GM10248 (cell line): ENCODE data around the gene CCDC69.

Experiments
- CTCF ChIA-PET: fragments of 300-600 bp; sonication (Branson Sonifier 250); formaldehyde crosslinking; extraction: SDS; loops from one replicate; lab custom pipeline; 2021; ENCODE audit warnings: antibody characterized with exemption; lab: Yijun Ruan, JAX
- POLR2A ChIA-PET: fragments of 350-650 bp; sonication (Branson Sonifier 250); formaldehyde crosslinking; extraction: SDS; loops from one replicate; lab custom pipeline; 2020; ENCODE audit warnings: antibody characterized with exemption; lab: Yijun Ruan, JAX
- DNase-seq: peaks from one replicate; pipeline ENCODE4 v3.0.0; 2012; ENCODE audit errors: extremely low spot score
- TF ChIP-seq, protein P1 (sequence below): IDR thresholded peaks from 2 replicates; pipeline ENCODE4 v1.5.1; 2012; ENCODE audit warnings: mild to moderate bottlenecking, low read depth; ENCODE audit errors: extremely low read depth, missing control alignments, control extremely low read depth

Gene CCDC69

DNA sequence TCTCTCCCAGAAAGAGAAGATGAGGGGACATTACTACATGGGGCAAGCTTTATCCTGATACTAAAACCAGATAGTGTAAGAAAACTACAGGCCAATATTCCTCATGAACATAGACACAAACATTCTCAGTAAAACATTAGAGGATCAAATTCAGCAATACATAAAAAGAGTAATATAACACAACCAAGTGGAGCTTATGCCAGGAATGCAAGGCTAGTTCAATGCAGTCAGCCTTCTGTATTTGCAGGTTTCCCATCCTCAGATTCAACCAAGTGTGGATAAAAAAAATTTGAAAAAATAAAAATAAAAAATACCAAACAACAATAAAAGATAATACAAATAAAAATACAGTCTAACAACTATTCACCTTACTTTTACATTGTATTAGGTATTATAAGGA is 31.3 kb downstream of the CCDC69 start:
- CTCF ChIA-PET = interaction anchor here (0.7 to 2.6 kb wide), 4 partner anchors 10 to 67 kb away, joined by 3 to 11 read pairs (median 5); no protein-coding TSS in a partner anchor
- POLR2A ChIA-PET = no interaction called here

DNA sequence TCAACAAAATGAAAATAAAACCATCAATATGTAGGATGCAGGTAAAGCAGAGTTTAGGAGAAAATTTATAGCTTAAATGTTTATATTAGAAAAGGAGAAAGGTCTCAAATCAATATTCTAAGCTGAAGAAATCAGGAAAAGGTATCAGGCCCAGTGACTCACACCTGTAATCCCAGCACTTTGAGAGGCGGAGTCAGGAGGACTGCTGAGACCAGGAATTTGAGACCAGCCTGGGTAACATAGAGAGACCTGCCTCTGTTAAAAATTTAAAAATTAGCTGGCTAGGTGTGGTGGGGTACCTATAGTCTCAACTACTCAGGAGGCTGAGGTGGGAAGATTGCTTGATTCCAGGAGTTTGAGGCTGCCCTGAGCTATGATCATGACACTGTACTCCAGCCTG is 32.2 kb downstream of the CCDC69 start:
- POLR2A ChIA-PET = no interaction called here

More for the DNA sequence above, 31.3 kb downstream of the CCDC69 start:
- no peak for DNase-seq
- TF ChIP-seq, protein P1, sequence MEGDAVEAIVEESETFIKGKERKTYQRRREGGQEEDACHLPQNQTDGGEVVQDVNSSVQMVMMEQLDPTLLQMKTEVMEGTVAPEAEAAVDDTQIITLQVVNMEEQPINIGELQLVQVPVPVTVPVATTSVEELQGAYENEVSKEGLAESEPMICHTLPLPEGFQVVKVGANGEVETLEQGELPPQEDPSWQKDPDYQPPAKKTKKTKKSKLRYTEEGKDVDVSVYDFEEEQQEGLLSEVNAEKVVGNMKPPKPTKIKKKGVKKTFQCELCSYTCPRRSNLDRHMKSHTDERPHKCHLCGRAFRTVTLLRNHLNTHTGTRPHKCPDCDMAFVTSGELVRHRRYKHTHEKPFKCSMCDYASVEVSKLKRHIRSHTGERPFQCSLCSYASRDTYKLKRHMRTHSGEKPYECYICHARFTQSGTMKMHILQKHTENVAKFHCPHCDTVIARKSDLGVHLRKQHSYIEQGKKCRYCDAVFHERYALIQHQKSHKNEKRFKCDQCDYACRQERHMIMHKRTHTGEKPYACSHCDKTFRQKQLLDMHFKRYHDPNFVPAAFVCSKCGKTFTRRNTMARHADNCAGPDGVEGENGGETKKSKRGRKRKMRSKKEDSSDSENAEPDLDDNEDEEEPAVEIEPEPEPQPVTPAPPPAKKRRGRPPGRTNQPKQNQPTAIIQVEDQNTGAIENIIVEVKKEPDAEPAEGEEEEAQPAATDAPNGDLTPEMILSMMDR = no peak

DNA sequence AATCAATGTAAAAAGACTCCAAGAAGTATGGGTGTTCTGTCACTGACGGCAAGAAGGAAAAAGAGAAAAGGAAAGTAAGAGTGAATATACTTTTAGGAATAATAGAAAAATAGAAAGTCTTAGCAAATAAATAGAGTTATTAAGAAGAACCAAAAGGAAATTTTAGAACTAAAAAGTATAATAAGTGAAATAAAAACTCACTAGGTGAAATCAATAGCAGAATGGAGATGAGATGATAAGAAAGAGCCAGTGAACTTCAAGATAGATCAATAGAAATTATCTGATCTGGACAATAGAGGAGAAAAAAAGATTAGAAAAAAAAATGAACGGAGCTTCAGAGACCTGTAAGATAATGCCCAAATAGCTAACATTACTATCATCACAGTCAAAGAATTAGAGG is 34.7 kb downstream of the CCDC69 start:
- ChIA-PET CTCF (interaction anchor here (1.2 kb wide), 2 partner anchors 26 to 127 kb away, joined by 3 read pairs; no protein-coding TSS in a partner anchor), POLR2A (no interaction called here)
- TF ChIP-seq, protein P1 = no peak
- DNase-seq = no peak

More for the DNA sequence above, 32.2 kb downstream of the CCDC69 start:
- TF ChIP-seq, protein P1 = no peak
- DNase-seq = no peak
- CTCF ChIA-PET = interaction anchor here (0.7 to 2.6 kb wide), 7 partner anchors 11 to 460 kb away, joined by 3 to 11 read pairs (median 4); no protein-coding TSS in a partner anchor

DNA sequence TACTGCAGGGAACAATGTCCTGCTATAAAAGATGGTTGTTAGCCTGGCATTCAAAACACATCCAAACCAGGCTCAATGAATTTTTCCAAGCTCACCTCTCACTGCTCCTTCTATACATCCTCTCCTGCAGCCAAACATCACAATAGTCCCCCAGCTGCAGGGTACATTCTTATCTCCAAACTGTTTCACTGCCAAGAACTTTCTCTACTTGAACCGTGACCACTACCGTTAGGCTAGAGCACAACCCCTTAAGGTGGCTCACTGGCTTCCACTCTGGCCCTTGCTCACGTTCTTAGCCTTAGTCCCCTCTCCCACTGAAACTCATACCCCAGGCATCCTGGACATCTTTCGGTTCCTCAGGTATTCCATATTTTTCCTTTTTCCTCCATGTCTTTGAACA is 37.4 kb downstream of the CCDC69 start:
- POLR2A ChIA-PET = no interaction called here
- no peak for DNase-seq
- TF ChIP-seq, protein P1 = no peak
- CTCF ChIA-PET = no interaction called here

DNA sequence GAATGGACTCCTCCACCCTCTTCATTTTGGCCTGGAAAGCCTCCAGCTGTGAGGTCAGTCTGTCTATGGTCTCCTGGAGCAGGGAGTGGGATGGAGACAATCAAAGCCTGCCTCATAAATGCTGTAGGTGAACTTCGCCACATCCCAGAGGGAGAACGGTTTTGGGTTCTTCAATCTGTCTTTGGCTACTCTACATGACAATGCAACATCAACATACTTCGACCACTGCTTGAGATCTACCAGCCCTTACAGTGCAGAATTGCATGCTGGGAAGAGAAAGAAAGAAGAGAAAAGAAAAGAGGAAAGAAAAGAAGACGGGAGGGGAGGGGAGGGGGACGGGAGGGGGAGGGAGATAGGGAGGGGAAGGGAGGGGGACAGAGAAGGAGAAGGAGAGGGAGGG is 37.8 kb downstream of the CCDC69 start:
- no peak for DNase-seq
- TF ChIP-seq, protein P1 = no peak
- ChIA-PET CTCF (no interaction called here), POLR2A (no interaction called here)

DNA sequence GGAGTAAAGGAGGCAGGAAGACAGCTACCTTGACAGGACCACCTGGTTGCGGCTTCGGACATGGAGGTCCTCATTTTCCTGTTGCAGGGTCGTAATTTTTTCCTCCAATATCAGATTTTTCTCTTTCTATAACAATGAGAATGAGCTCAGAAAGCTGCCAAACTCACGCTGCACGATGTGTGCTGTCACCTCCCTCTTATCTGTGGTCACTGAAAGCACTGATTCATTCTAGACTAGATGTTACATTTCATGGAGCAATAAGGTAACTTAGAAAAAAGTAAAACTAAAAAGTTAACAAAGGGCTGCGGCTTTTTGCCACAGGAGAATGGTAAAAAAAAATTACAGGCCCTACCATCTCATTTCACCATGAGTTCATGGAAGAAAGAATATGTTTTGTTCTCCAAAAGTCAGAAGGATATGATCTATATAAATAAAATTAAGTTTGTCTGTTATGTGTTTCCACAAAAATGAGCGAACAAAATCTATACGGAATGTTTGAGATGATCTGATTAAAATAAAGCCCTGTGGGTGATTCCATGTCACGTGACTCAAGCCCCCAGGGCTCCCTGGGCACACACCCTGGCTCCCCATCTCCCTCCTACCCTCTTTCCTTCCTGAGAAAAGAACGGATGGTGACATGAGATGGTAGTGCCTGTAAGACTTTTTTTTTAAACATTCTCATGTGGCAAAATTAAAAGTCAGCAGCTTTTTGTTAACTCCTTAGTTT is 39.4 kb downstream of the CCDC69 start:
- TF ChIP-seq, protein P1 = no peak
- no peak for DNase-seq
- CTCF ChIA-PET = interaction anchor here (1.0 to 3.4 kb wide), 8 partner anchors 8 to 133 kb away, joined by 3 to 13 read pairs (median 4); no protein-coding TSS in a partner anchor
- POLR2A ChIA-PET = no interaction called here
